ENCODE measurements around the gene ZNF391.
"Not testable (repeated sequence)": the region's sequence is repeated elsewhere in the genome, so short reads cannot be mapped to it uniquely, and the experiment has no call there.

ZNF391 gene

GRCh38 chr6:27424851-27425250 is 36.3 kb downstream of the ZNF391 start:
- not testable (repeated sequence) for DNase-seq

GRCh38 chr6:27426045-27426620 is 37.6 kb downstream of the ZNF391 start:
- no peak for DNase-seq

DNA sequence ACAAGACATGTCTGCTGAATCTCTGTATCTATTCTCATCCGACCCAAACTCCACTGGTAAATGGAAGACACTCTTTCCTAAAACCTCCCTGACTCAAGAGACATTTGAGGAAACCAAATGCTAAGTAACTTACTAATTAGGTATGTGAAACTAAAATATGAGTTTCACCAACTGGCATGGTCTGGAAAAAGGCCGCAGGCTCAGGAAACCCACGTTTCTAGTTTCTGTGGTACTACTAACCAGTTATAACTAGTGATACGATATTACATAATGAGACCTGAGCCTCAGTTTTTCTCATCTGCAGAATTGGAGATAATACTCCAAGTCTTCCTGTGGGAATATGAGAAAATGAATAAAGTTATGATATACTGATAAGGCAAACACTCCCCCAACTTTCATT is 39.9 kb downstream of the ZNF391 start:
- DNase-seq: no peak

DNA sequence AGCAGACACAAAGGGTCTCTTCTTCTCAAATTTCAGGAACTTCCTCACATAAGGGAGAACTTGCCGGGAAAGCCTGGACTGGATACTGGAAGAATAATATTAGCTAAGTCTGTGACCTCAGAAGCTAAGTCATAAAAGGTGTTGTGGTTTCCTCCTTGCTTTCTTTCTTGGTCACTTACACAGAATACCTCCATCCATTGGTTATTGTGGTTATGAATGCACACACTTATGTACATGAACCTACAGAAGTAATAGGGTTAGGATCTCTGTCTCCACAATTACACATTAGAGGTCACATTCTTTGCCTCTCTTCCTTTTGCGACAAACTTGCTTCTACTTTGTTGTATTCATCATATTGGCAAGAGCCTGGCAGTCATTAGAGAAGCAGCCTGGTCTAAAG is 40.4 kb downstream of the ZNF391 start:
- DNase-seq: no peak

GRCh38 chr6:27433714-27434113 is 45.2 kb downstream of the ZNF391 start:
- no peak for DNase-seq

- DNase-seq: no peak
Measured at GRCh38 chr6:27439371-27439770, 50.8 kb downstream of the ZNF391 start.

GRCh38 chr6:27441001-27441400 is 52.4 kb downstream of the ZNF391 start:
- no peak for DNase-seq

GRCh38 chr6:27442932-27443331 is 54.4 kb downstream of the ZNF391 start:
- no peak for DNase-seq

GRCh38 chr6:27448456-27448855 is 59.9 kb downstream of the ZNF391 start:
- no peak for DNase-seq

- DNase-seq: no peak
Measured at GRCh38 chr6:27451660-27452390, 63.3 kb downstream of the ZNF391 start.

DNA sequence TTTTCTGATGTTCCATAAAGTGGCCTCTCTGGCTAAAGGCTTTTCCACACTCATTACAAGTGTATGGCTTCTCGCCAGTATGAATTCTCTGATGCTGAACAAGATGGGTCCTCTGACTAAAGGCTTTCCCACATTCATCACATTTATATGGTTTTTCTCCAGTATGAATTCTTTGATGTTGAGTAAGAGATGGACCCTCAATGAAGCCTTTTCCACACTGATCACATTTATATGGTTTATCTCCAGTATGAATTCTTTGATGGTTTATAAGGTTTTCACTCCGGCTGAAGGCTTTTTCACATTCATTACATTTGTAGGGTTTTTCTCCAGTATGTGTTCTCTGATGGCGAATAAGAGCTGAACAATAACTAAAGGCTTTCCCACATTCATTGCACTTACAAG is 63.9 kb downstream of the ZNF391 start:
- no peak for DNase-seq

Measured in activated CD4-positive, alpha-beta T cell treated with anti-CD3 and anti-CD28 coated beads for 48 hours (primary cell).